ENCODE data around the gene MTUS2.

The MTUS2 gene

DNA sequence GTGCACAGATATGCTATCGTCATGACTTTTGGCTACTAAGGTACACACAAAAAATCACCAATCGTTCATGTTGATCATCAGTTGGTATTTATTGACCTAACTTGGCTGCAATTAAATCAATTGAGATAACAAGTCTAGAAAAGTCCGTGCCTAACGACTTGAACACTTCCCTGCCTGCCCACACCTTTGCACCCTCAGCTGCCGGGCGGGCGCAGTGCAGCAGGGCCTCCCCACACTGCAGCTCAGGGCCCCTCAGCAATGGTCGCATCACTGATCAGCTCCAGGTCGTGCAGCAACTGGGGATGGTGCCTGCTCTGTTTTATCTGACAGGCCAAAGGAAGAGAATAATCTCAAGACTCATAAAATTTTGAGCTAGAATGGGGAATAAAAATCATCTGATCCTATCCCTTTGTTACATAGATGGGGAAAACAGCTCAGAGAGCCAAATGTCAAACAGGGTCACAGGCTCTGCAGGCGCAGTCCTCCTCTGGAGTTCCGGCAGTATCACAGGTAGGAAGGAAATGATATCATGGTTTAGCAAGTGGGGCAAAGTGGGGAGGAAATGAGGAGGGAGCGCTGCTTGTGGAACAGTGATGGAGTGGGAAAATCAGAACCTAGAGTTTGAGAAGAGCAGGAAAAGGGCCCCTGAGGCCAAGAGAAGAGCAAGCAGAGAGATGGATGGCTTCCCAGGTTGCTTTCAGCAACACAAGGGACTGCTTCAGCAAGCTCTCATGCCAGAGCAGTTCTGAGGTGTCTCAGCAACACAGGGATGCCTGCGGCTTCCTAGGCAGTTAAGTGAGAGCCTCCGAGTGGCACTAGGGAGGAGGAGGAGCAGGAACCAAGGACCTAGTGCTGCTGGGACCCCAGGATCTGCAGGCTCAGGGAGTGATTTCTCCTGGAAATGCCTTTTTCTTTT is 717.9 kb downstream of the MTUS2 start:
- Histone ChIP-seq H4K20me1 (ENCODE audit: insufficient read depth, low read length, poor library complexity, severe bottlenecking) (peaks cover 30% of the 10 kb centered on the region), H3K9ac (ENCODE audit: low read depth, low read length, poor library complexity, severe bottlenecking) (no peak overlapping the region), H3K36me3 (ENCODE audit: insufficient read depth, low read length) (peaks cover 63% of the 10 kb centered on the region), H3K27me3 (ENCODE audit: insufficient read depth, low read length, poor library complexity, severe bottlenecking) (no peaks in the 10 kb centered on the region), H3K4me3 (ENCODE audit: low read length, poor library complexity, severe bottlenecking) (no peak overlapping the region), H3K4me1 (ENCODE audit: insufficient read depth, low read length, poor library complexity, severe bottlenecking) (no peaks in the 10 kb centered on the region), H3K79me2 (ENCODE audit: insufficient read depth, low read length) (peaks cover 49% of the 10 kb centered on the region), H3K9me3 (ENCODE audit: insufficient read depth, low read depth, low read length) (no peaks in the 10 kb centered on the region), H3K9me2 (replicated peaks; ENCODE audit: low read depth, low read length) (no peaks in the 10 kb centered on the region), H2AFZ (ENCODE audit: low read length) (no peak overlapping the region), H3K4me2 (ENCODE audit: low read depth, low read length, poor library complexity, severe bottlenecking) (no peak overlapping the region), H3F3A (ENCODE audit: low read depth) (no peaks in the 10 kb centered on the region)
- TF ChIP-seq, protein P1, sequence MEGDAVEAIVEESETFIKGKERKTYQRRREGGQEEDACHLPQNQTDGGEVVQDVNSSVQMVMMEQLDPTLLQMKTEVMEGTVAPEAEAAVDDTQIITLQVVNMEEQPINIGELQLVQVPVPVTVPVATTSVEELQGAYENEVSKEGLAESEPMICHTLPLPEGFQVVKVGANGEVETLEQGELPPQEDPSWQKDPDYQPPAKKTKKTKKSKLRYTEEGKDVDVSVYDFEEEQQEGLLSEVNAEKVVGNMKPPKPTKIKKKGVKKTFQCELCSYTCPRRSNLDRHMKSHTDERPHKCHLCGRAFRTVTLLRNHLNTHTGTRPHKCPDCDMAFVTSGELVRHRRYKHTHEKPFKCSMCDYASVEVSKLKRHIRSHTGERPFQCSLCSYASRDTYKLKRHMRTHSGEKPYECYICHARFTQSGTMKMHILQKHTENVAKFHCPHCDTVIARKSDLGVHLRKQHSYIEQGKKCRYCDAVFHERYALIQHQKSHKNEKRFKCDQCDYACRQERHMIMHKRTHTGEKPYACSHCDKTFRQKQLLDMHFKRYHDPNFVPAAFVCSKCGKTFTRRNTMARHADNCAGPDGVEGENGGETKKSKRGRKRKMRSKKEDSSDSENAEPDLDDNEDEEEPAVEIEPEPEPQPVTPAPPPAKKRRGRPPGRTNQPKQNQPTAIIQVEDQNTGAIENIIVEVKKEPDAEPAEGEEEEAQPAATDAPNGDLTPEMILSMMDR (conservative IDR thresholded peaks at IDR 0.05; ENCODE audit: low read length), result no peak
- TF ChIP-seq EZH2phosphoT487 (IDR thresholded peaks at IDR 0.05; ENCODE audit: borderline replicate concordance), result no peak

DNA sequence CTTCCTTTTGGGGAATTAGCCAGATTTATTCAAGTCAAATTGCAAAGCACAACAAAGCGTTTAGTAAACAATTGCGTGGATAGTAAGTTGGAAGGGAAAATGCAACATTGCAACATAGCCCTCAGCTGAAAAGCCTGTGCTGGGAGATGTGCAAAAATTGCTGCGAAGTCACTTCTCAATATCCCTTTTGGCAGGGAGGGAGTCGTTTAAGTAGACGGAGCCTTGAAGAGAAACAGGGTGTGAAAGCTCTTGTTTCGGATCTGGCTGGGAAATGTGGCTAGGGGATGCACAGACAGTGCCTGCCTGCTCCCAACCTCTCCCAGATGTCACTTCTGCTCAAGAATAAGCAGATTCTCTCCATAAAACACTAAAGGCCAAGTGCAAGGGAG is 718.5 kb downstream of the MTUS2 start:
- Histone ChIP-seq H3K79me2 (ENCODE audit: insufficient read depth, low read length) (peaks cover 56% of the 10 kb centered on the region), H4K20me1 (ENCODE audit: insufficient read depth, low read length, poor library complexity, severe bottlenecking) (peaks cover 36% of the 10 kb centered on the region), H2AFZ (ENCODE audit: low read length) (no peak overlapping the region), H3K36me3 (ENCODE audit: insufficient read depth, low read length) (peaks cover 57% of the 10 kb centered on the region), H3K4me2 (ENCODE audit: low read depth, low read length, poor library complexity, severe bottlenecking) (no peak overlapping the region), H3K4me3 (ENCODE audit: low read length, poor library complexity, severe bottlenecking) (no peak overlapping the region), H3K9me2 (replicated peaks; ENCODE audit: low read depth, low read length) (no peaks in the 10 kb centered on the region), H3K9ac (ENCODE audit: low read depth, low read length, poor library complexity, severe bottlenecking) (no peak overlapping the region), H3K4me1 (ENCODE audit: insufficient read depth, low read length, poor library complexity, severe bottlenecking) (no peaks in the 10 kb centered on the region), H3K27me3 (ENCODE audit: insufficient read depth, low read length, poor library complexity, severe bottlenecking) (no peaks in the 10 kb centered on the region), H3F3A (ENCODE audit: low read depth) (no peaks in the 10 kb centered on the region), H3K9me3 (ENCODE audit: insufficient read depth, low read depth, low read length) (no peaks in the 10 kb centered on the region)
- no peak for TF ChIP-seq EZH2phosphoT487 (IDR thresholded peaks at IDR 0.05; ENCODE audit: borderline replicate concordance)
- TF ChIP-seq, protein P1 (conservative IDR thresholded peaks at IDR 0.05; ENCODE audit: low read length), result no peak

DNA sequence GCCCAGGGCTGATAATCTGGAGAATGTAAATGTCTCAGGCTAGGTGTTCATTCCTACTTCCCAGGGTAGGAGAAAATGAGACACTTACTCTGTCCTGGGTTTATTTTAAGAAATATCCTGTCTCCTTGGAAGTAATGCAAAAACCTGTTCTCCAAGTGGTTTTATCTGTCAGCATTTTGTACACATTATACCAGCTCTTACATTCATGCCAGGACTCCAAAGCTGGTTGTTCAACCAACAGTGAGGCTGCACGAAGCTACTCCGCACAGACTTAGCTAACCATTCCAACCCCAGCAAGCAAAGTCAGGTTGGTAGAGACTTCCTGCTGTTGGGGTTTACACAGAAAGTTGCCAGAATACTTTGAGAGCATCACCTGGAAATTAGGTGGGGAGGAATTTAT is 719.7 kb downstream of the MTUS2 start:
- peaks cover 48% of the 10 kb centered on the region for H4K20me1 ChIP-seq (ENCODE audit: insufficient read depth, low read length, poor library complexity, severe bottlenecking)
- H3K4me2 ChIP-seq (ENCODE audit: low read depth, low read length, poor library complexity, severe bottlenecking), result no peak overlapping the region
- H3K36me3 ChIP-seq (ENCODE audit: insufficient read depth, low read length), result peaks cover 48% of the 10 kb centered on the region
- H3K9me3 ChIP-seq (ENCODE audit: insufficient read depth, low read depth, low read length), result no peaks in the 10 kb centered on the region
- H3K4me1 ChIP-seq (ENCODE audit: insufficient read depth, low read length, poor library complexity, severe bottlenecking), result no peaks in the 10 kb centered on the region
- H3K4me3 ChIP-seq (ENCODE audit: low read length, poor library complexity, severe bottlenecking), result no peak overlapping the region
- H3F3A ChIP-seq (ENCODE audit: low read depth), result no peaks in the 10 kb centered on the region
- H3K9ac ChIP-seq (ENCODE audit: low read depth, low read length, poor library complexity, severe bottlenecking), result no peak overlapping the region
- peaks cover 65% of the 10 kb centered on the region for H3K79me2 ChIP-seq (ENCODE audit: insufficient read depth, low read length)
- H3K9me2 ChIP-seq (replicated peaks; ENCODE audit: low read depth, low read length), result no peaks in the 10 kb centered on the region
- no peaks in the 10 kb centered on the region for H3K27me3 ChIP-seq (ENCODE audit: insufficient read depth, low read length, poor library complexity, severe bottlenecking)
- H2AFZ ChIP-seq (ENCODE audit: low read length), result no peak overlapping the region
- TF ChIP-seq, protein P1 (conservative IDR thresholded peaks at IDR 0.05; ENCODE audit: low read length), result no peak
- no peak for TF ChIP-seq EZH2phosphoT487 (IDR thresholded peaks at IDR 0.05; ENCODE audit: borderline replicate concordance)
